HEK293T (cell line): Measurements from ENCODE around the gene LARGE2.
"Not testable (repeated sequence)": the region's sequence is repeated elsewhere in the genome, so short reads cannot be mapped to it uniquely, and the experiment has no call there.

ENCODE experiments used
- CTCF ChIA-PET: fragments of 350-600 bp; formaldehyde crosslinking; extraction: SDS; loops from one replicate; lab custom pipeline; 2021; ENCODE audit warnings: antibody characterized with exemption, inconsistent platforms; lab: Yijun Ruan, JAX
- POLR2A ChIA-PET: fragments of 350-600 bp; formaldehyde crosslinking; extraction: SDS; loops from one replicate; lab custom pipeline; 2020; ENCODE audit warnings: antibody characterized with exemption, inconsistent platforms; lab: Yijun Ruan, JAX
- DNase-seq: peaks from one replicate; pipeline ENCODE4 v3.0.0; 2012; ENCODE audit warnings: mixed read lengths; ENCODE audit errors: extremely low spot score
- ARNT ChIP-seq: fragments of 450-650 bp; IDR thresholded peaks from 2 replicates; pipeline ENCODE4 v1.6.1; 2017; ENCODE audit warnings: mild to moderate bottlenecking
- BHLHE40 ChIP-seq: fragments of 450-650 bp; IDR thresholded peaks from 2 replicates; pipeline ENCODE4 v1.6.1; 2016; ENCODE audit warnings: mild to moderate bottlenecking, moderate library complexity, borderline replicate concordance
- CTBP1 ChIP-seq: fragments of 450-650 bp; IDR thresholded peaks from 2 replicates; pipeline ENCODE4 v1.6.1; 2016; ENCODE audit warnings: borderline replicate concordance
- ELF4 ChIP-seq: fragments of 450-650 bp; IDR thresholded peaks from 2 replicates; pipeline ENCODE4 v1.6.1; 2017; ENCODE audit warnings: antibody characterized with exemption
- FOXA1 ChIP-seq: fragments of 450-650 bp; IDR thresholded peaks from 2 replicates; pipeline ENCODE4 v1.6.1; 2016; ENCODE audit warnings: mild to moderate bottlenecking
- FOXK2 ChIP-seq: fragments of 450-650 bp; IDR thresholded peaks from 2 replicates; pipeline ENCODE4 v1.6.1; 2016; ENCODE audit warnings: mild to moderate bottlenecking
- FOXM1 ChIP-seq: fragments of 450-650 bp; IDR thresholded peaks from 2 replicates; pipeline ENCODE4 v1.6.1; 2017; ENCODE audit warnings: mild to moderate bottlenecking, borderline replicate concordance
- HDGF ChIP-seq: fragments of 450-650 bp; IDR thresholded peaks from 2 replicates; pipeline ENCODE4 v1.6.1; 2017; ENCODE audit warnings: antibody characterized with exemption, borderline replicate concordance
- L3MBTL2 ChIP-seq: fragments of 450-650 bp; conservative IDR thresholded peaks from 2 replicates; pipeline ENCODE4 v1.6.1; 2016; ENCODE audit warnings: mild to moderate bottlenecking
- LEF1 ChIP-seq: fragments of 450-650 bp; IDR thresholded peaks from 2 replicates; pipeline ENCODE4 v1.6.1; 2017; ENCODE audit warnings: mild to moderate bottlenecking, borderline replicate concordance
- NFRKB ChIP-seq: fragments of 450-650 bp; IDR thresholded peaks from 2 replicates; pipeline ENCODE4 v1.6.1; 2016; ENCODE audit warnings: mild to moderate bottlenecking, moderate library complexity
- PKNOX1 ChIP-seq: fragments of 450-650 bp; IDR thresholded peaks from 2 replicates; pipeline ENCODE4 v1.6.1; 2016
- SP1 ChIP-seq: fragments of 450-650 bp; IDR thresholded peaks from 2 replicates; pipeline ENCODE4 v1.6.1; 2017
- SUZ12 ChIP-seq: fragments of 450-650 bp; IDR thresholded peaks from 2 replicates; pipeline ENCODE4 v1.6.1; 2016; ENCODE audit warnings: mild to moderate bottlenecking
- TARDBP ChIP-seq: fragments of 450-650 bp; IDR thresholded peaks from 2 replicates; pipeline ENCODE4 v1.6.1; 2016
- ZNF384 ChIP-seq: fragments of 450-650 bp; IDR thresholded peaks from 2 replicates; pipeline ENCODE4 v1.6.1; 2016

The LARGE2 gene

GRCh38 chr11:45905095-45905494 lies 17.4 kb upstream of the LARGE2 start:
- DNase-seq = no peak
- ChIA-PET POLR2A (no interaction called here), CTCF (no interaction called here)
- TF ChIP-seq CTBP1 = no peak
- TF ChIP-seq SUZ12 = no peak
- TF ChIP-seq BHLHE40 = no peak
- no peak for TF ChIP-seq NFRKB
- no peak for TF ChIP-seq ARNT
- no peak for TF ChIP-seq SP1
- TF ChIP-seq FOXM1 = no peak
- TF ChIP-seq ELF4 = no peak
- TF ChIP-seq FOXK2 = no peak
- no peak for TF ChIP-seq TARDBP
- TF ChIP-seq HDGF = no peak
- no peak for TF ChIP-seq LEF1
- no peak for TF ChIP-seq ZNF384
- no peak for TF ChIP-seq L3MBTL2
- no peak for TF ChIP-seq FOXA1
- no peak for TF ChIP-seq PKNOX1

GRCh38 chr11:45905576-45905975 lies 16.9 kb upstream of the LARGE2 start:
- CTCF ChIA-PET = not testable (repeated sequence)

GRCh38 chr11:45906096-45906682 lies 16.3 kb upstream of the LARGE2 start:
- TF ChIP-seq PKNOX1 (no peak), BHLHE40 (no peak), SUZ12 (no peak), FOXM1 (no peak), CTBP1 (no peak), LEF1 (no peak), ZNF384 (no peak), SP1 (no peak), HDGF (no peak)
- POLR2A ChIA-PET = no interaction called here
- CTCF ChIA-PET = no interaction called here
- no peak for DNase-seq

More at GRCh38 chr11:45905576-45905975, 16.9 kb upstream of the LARGE2 start:
- POLR2A ChIA-PET, DNase-seq: not testable (repeated sequence)

GRCh38 chr11:45906965-45907611 lies 15.4 kb upstream of the LARGE2 start, which contains the start of gene FREY1:
TSS of gene FREY1 (minus strand) at chr11:45907271. CDS start at chr11:45907245, 26 bp downstream.
- POLR2A ChIA-PET = interaction anchor here (1.1 kb wide), 1 partner anchor 10 kb away, joined by 5 read pairs; the partner anchor contains the start of gene PEX16
- CTCF ChIA-PET = no interaction called here
- no peak for DNase-seq
- TF ChIP-seq BHLHE40 (no peak), CTBP1 (no peak), FOXK2 (no peak), ZNF384 (no peak), FOXM1 (no peak), SUZ12 (no peak), L3MBTL2 (no peak), HDGF (no peak), LEF1 (no peak), SP1 (no peak), ARNT (no peak), FOXA1 (no peak), ELF4 (no peak), PKNOX1 (no peak), TARDBP (no peak)

- ChIA-PET POLR2A (interaction anchor here (1.1 kb wide), 1 partner anchor 9 kb away, joined by 5 read pairs; the partner anchor contains the start of gene PEX16), CTCF (no interaction called here)
- no peak for DNase-seq
- TF ChIP-seq NFRKB (no peak), SUZ12 (no peak), FOXM1 (no peak), ELF4 (no peak), BHLHE40 (no peak), ZNF384 (no peak), SP1 (no peak), CTBP1 (no peak), TARDBP (no peak), FOXA1 (no peak), PKNOX1 (no peak), LEF1 (no peak), FOXK2 (no peak), HDGF (no peak), L3MBTL2 (no peak), ARNT (no peak)
These were observed 14.5 kb upstream of the LARGE2 start for GRCh38 chr11:45907911-45908370.
